GM23338 (cell line): Measurements from ENCODE around the gene CACUL1. TPM values are rescaled to one million over a fixed set of nuclear protein-coding genes. Genes with fewer than 3 reads are reported as not detected.

Experiments used
- ATAC-seq: fragments of 200-7000 bp; cut with Tn5 transposase; 3 replicates; pipeline ENCODE4 v1.9.1; 2020
- DNase-seq: peaks from one replicate; pipeline ENCODE4 v3.0.0-alpha.2; 2015; ENCODE audit warnings: low spot score
- H2AFZ ChIP-seq: fragments of 200-600 bp; sonication (generic); 2 replicates; pipeline ENCODE4 v1.8.0; 2016; ENCODE audit warnings: antibody characterized with exemption, mild to moderate bottlenecking, moderate library complexity
- H3F3A ChIP-seq: fragments of 200-600 bp; sonication (generic); replicated peaks from 2 replicates; pipeline ENCODE4 v1.8.0; 2017; ENCODE audit warnings: antibody characterized with exemption, mixed run types, low read depth
- H3K27ac ChIP-seq: fragments of 200-600 bp; sonication (generic); 2 replicates; pipeline ENCODE4 v1.6.1; 2016; ENCODE audit warnings: low read depth
- H3K27me3 ChIP-seq: fragments of 200-600 bp; sonication (generic); 2 replicates; pipeline ENCODE4 v1.8.0; 2016; ENCODE audit warnings: mild to moderate bottlenecking, mixed run types, moderate library complexity; ENCODE audit not compliant: insufficient read depth
- H3K36me3 ChIP-seq: fragments of 200-600 bp; sonication (generic); 2 replicates; pipeline ENCODE4 v1.8.0; 2016; ENCODE audit warnings: mild to moderate bottlenecking; ENCODE audit not compliant: insufficient read depth
- H3K4me1 ChIP-seq: fragments of 200-600 bp; sonication (generic); 2 replicates; pipeline ENCODE4 v1.8.0; 2016; ENCODE audit warnings: mild to moderate bottlenecking, moderate library complexity; ENCODE audit not compliant: insufficient read depth
- H3K4me2 ChIP-seq: fragments of 200-600 bp; sonication (generic); 2 replicates; pipeline ENCODE4 v1.7.1; 2017; ENCODE audit warnings: mixed run types
- H3K4me3 ChIP-seq: fragments of 200-600 bp; sonication (generic); 2 replicates; pipeline ENCODE4 v1.6.1; 2016; ENCODE audit warnings: mixed run types
- H3K79me2 ChIP-seq: fragments of 200-600 bp; sonication (generic); replicated peaks from 2 replicates; pipeline ENCODE4 v1.8.0; 2017; ENCODE audit warnings: mild to moderate bottlenecking; ENCODE audit not compliant: insufficient read depth
- H3K9me2 ChIP-seq: fragments of 200-600 bp; sonication (generic); 2 replicates; pipeline ENCODE4 v1.8.0; 2017; ENCODE audit not compliant: insufficient read depth
- H4K20me1 ChIP-seq: fragments of 200-600 bp; sonication (generic); replicated peaks from 2 replicates; pipeline ENCODE4 v1.8.0; 2017; ENCODE audit warnings: mild to moderate bottlenecking; ENCODE audit not compliant: insufficient read depth
- H3K27ac Mint-ChIP-seq: 2 replicates; pipeline ENCODE4 v1.8.0; 2020; ENCODE audit warnings: inconsistent platforms, mild to moderate bottlenecking, moderate library complexity, mixed read lengths
- H3K27me3 Mint-ChIP-seq: 3 replicates; pipeline ENCODE4 v1.8.0; 2022; ENCODE audit warnings: low read depth, mild to moderate bottlenecking, moderate library complexity, mixed read lengths, inconsistent platforms; ENCODE audit not compliant: insufficient read depth, poor library complexity
- H3K36me3 Mint-ChIP-seq: 3 replicates; pipeline ENCODE4 v1.8.0; 2021; ENCODE audit warnings: low read depth, mild to moderate bottlenecking, inconsistent platforms, moderate library complexity, mixed read lengths
- H3K4me1 Mint-ChIP-seq: 3 replicates; pipeline ENCODE4 v1.8.0; 2020; ENCODE audit warnings: mild to moderate bottlenecking, inconsistent platforms, mixed read lengths
- H3K4me3 Mint-ChIP-seq: 3 replicates; pipeline ENCODE4 v1.8.0; 2021; ENCODE audit warnings: moderate library complexity, mild to moderate bottlenecking, inconsistent platforms, mixed read lengths
- H3K9me3 Mint-ChIP-seq: 3 replicates; pipeline ENCODE4 v1.8.0; 2020; ENCODE audit warnings: moderate library complexity, mild to moderate bottlenecking, inconsistent platforms, mixed read lengths
- EZH2phosphoT487 ChIP-seq: fragments of 200-600 bp; sonication (generic); IDR thresholded peaks from one replicate; pipeline ENCODE4 v1.8.1; 2018; ENCODE audit warnings: antibody characterized with exemption; ENCODE audit not compliant: unreplicated experiment
- JUNB ChIP-seq: IDR thresholded peaks from one replicate; pipeline ENCODE4 v1.6.1; 2016; ENCODE audit warnings: antibody characterized with exemption; ENCODE audit not compliant: unreplicated experiment
- POLR2AphosphoS5 ChIP-seq: IDR thresholded peaks from 2 replicates; pipeline ENCODE4 v1.6.1; 2016; ENCODE audit warnings: antibody characterized with exemption, low read depth
- STAT1 ChIP-seq: IDR thresholded peaks from one replicate; pipeline ENCODE4 v1.6.1; 2016; ENCODE audit warnings: antibody characterized with exemption; ENCODE audit not compliant: unreplicated experiment
- ZNF331 ChIP-seq: fragments of 250-450 bp; sonication (Bioruptor Pico); IDR thresholded peaks from 2 replicates; pipeline ENCODE4 v1.5.0; 2020; ENCODE audit warnings: low read depth, mild to moderate bottlenecking, moderate library complexity
- ZNF462 ChIP-seq: fragments of 250-450 bp; sonication (Bioruptor Pico); IDR thresholded peaks from 2 replicates; pipeline ENCODE4 v1.5.0; 2020; ENCODE audit warnings: mild to moderate bottlenecking, moderate library complexity
- polyA plus RNA-seq: library from polyadenylated mRNA; unstranded; fragments of >200 nt; fragmentation: Nextera tagmentation; extraction: Ambion mirVana; gene quantifications from 2 replicates; pipeline ENCODE4 v1.2.1, GENCODE V29; 2016
- total RNA-seq: library from RNA; depleted of rRNA; stranded (reverse); fragments of >200 nt; shearing (Covaris generic); gene quantifications from 2 replicates; pipeline ENCODE4 v1.2.3, GENCODE V29; 2014
- TF ChIP-seq, protein P1 (sequence below), 2 experiments: fragments of 200-600 bp in 1 of 2; sonication (generic) in 1 of 2; conservative IDR thresholded peaks; 2 replicates each; pipeline versions ENCODE4 v1.5.1 to v1.6.1; 2016 to 2017; ENCODE audit warnings: antibody characterized with exemption in 2 of 2, low read depth in 2 of 2, mild to moderate bottlenecking in 2 of 2, moderate library complexity in 1 of 2
- TF ChIP-seq, protein P2 (sequence below): IDR thresholded peaks from one replicate; pipeline ENCODE4 v1.6.1; 2018; ENCODE audit warnings: antibody characterized with exemption; ENCODE audit not compliant: unreplicated experiment

The CACUL1 gene
- total and polyA plus RNA-seq, 2 experiments from 2014 or later, result 46.4 to 59.4 TPM

DNA sequence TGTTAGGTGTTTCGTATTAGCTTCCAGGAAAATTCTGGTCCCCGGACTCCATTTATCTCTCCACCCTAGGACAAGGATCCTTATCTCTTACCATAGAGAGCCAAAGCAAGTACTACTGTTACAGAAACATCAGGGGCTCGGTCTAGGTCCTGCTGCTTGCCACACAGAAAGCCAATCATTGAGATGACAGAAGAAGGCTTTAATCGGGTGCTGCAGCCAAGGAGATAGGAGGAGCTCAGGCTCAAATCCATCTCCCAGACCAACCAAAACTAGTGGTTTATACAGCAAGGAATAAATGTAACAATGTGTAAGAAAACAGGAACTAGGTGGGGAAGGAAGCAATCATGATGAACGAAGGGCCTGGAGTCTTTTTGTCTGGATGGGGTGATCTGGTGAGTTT lies 22.2 kb upstream of the CACUL1 start:
- H4K20me1 ChIP-seq, result no peaks in the 10 kb centered on the region
- no peaks in the 10 kb centered on the region for H3K79me2 ChIP-seq
- no peak for DNase-seq
- H3K36me3 ChIP-seq, result peaks cover 4% of the 10 kb centered on the region; the same call in 1 of the 2 replicates
- no peak for TF ChIP-seq ZNF331 (CRISPR knock-in tag)
- TF ChIP-seq, protein P1, sequence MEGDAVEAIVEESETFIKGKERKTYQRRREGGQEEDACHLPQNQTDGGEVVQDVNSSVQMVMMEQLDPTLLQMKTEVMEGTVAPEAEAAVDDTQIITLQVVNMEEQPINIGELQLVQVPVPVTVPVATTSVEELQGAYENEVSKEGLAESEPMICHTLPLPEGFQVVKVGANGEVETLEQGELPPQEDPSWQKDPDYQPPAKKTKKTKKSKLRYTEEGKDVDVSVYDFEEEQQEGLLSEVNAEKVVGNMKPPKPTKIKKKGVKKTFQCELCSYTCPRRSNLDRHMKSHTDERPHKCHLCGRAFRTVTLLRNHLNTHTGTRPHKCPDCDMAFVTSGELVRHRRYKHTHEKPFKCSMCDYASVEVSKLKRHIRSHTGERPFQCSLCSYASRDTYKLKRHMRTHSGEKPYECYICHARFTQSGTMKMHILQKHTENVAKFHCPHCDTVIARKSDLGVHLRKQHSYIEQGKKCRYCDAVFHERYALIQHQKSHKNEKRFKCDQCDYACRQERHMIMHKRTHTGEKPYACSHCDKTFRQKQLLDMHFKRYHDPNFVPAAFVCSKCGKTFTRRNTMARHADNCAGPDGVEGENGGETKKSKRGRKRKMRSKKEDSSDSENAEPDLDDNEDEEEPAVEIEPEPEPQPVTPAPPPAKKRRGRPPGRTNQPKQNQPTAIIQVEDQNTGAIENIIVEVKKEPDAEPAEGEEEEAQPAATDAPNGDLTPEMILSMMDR (conservative IDR thresholded peaks at IDR 0.05; ENCODE audit: low read depth in 2 of 2), result no peak
- TF ChIP-seq POLR2AphosphoS5, result no peak
- Mint-ChIP-seq H3K27ac (no peak overlapping the region), H3K4me1 (no peaks in the 10 kb centered on the region), H3K9me3 (peaks cover 21% of the 10 kb centered on the region), H3K4me3 (no peak overlapping the region), H3K36me3 (peaks cover 10% of the 10 kb centered on the region; the same call in 2 of the 3 replicates), H3K27me3 (no peaks in the 10 kb centered on the region)
- ATAC-seq, result no peak
- H2AFZ ChIP-seq, result no peak overlapping the region
- H3K4me3 ChIP-seq, result no peak overlapping the region
- no peak overlapping the region for H3K4me2 ChIP-seq
- H3K9me2 ChIP-seq, result no peaks in the 10 kb centered on the region
- no peaks in the 10 kb centered on the region for H3F3A ChIP-seq
- H3K27ac ChIP-seq, result no peak overlapping the region
- H3K4me1 ChIP-seq, result no peaks in the 10 kb centered on the region
- no peaks in the 10 kb centered on the region for H3K27me3 ChIP-seq

DNA sequence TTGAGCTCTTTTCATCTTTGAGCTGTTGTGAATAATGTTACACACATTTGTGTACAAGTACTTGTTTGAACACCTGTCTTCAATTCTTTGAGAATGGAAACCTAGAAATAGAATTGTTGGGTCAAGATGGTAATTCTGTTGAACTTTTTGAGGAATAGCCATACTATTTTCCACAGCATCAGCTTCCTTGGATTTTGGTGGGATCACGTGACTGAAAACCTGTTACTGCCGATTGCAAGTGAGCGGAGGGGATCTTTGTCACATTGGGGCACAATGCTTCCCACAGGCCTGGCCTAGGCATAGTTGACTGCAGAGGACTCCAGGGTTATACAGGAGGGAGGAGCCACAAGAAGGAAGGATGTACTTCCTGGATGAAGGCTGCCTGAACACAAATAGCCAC lies 21.3 kb upstream of the CACUL1 start:
- Histone ChIP-seq H3K27me3 (no peaks in the 10 kb centered on the region), H3K4me2 (no peak overlapping the region), H3K27ac (no peak overlapping the region), H3K9me2 (no peaks in the 10 kb centered on the region), H3K36me3 (peaks cover 4% of the 10 kb centered on the region; the same call in 1 of the 2 replicates), H2AFZ (no peak overlapping the region), H4K20me1 (no peaks in the 10 kb centered on the region), H3K79me2 (no peaks in the 10 kb centered on the region), H3K4me1 (no peaks in the 10 kb centered on the region), H3F3A (no peaks in the 10 kb centered on the region), H3K4me3 (no peak overlapping the region)
- no peaks in the 10 kb centered on the region for H3K27me3 Mint-ChIP-seq
- no peak for ATAC-seq
- H3K4me1 Mint-ChIP-seq, result no peaks in the 10 kb centered on the region
- no peak overlapping the region for H3K27ac Mint-ChIP-seq
- peaks cover 10% of the 10 kb centered on the region; the same call in 2 of the 3 replicates for H3K36me3 Mint-ChIP-seq
- H3K9me3 Mint-ChIP-seq, result peaks cover 21% of the 10 kb centered on the region
- H3K4me3 Mint-ChIP-seq, result no peak overlapping the region
- DNase-seq, result no peak
- TF ChIP-seq STAT1, result no peak
- TF ChIP-seq, protein P1 (conservative IDR thresholded peaks at IDR 0.05; ENCODE audit: low read depth in 2 of 2), result no peak
- no peak for TF ChIP-seq JUNB
- TF ChIP-seq, protein P2, sequence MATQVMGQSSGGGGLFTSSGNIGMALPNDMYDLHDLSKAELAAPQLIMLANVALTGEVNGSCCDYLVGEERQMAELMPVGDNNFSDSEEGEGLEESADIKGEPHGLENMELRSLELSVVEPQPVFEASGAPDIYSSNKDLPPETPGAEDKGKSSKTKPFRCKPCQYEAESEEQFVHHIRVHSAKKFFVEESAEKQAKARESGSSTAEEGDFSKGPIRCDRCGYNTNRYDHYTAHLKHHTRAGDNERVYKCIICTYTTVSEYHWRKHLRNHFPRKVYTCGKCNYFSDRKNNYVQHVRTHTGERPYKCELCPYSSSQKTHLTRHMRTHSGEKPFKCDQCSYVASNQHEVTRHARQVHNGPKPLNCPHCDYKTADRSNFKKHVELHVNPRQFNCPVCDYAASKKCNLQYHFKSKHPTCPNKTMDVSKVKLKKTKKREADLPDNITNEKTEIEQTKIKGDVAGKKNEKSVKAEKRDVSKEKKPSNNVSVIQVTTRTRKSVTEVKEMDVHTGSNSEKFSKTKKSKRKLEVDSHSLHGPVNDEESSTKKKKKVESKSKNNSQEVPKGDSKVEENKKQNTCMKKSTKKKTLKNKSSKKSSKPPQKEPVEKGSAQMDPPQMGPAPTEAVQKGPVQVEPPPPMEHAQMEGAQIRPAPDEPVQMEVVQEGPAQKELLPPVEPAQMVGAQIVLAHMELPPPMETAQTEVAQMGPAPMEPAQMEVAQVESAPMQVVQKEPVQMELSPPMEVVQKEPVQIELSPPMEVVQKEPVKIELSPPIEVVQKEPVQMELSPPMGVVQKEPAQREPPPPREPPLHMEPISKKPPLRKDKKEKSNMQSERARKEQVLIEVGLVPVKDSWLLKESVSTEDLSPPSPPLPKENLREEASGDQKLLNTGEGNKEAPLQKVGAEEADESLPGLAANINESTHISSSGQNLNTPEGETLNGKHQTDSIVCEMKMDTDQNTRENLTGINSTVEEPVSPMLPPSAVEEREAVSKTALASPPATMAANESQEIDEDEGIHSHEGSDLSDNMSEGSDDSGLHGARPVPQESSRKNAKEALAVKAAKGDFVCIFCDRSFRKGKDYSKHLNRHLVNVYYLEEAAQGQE, result no peak
- TF ChIP-seq EZH2phosphoT487, result no peak
- TF ChIP-seq ZNF462 (CRISPR knock-in tag), result no peak
